Lower lobe of right lung (tissue), 2 donors: ENCODE data around the gene GAS6. TPM values are rescaled to one million over a fixed set of nuclear protein-coding genes. Genes with fewer than 3 reads are reported as not detected.
A peak's percentile ranks its signal among the peaks of the same experiment; 100 is the strongest.

Experiments used
- ATAC-seq, 2 donors: fragments of 200-7000 bp; cut with Tn5 transposase; one replicate each; pipeline ENCODE4 v1.9.1; 2020 to 2022; ENCODE audit warnings: mild to moderate bottlenecking in 2 of 2, moderate library complexity in 2 of 2
- DNase-seq: peaks from one replicate; pipeline ENCODE4 v3.0.0-alpha.2; 2020
- H3K27ac ChIP-seq: fragments of 200-600 bp; one replicate; pipeline ENCODE4 v1.8.0; 2022
- H3K27me3 ChIP-seq: fragments of 200-600 bp; one replicate; pipeline ENCODE4 v1.8.0; 2022; ENCODE audit warnings: low read depth
- H3K36me3 ChIP-seq: fragments of 200-600 bp; one replicate; pipeline ENCODE4 v1.8.0; 2022; ENCODE audit warnings: mild to moderate bottlenecking
- H3K4me1 ChIP-seq: fragments of 200-600 bp; one replicate; pipeline ENCODE4 v1.8.0; 2022
- H3K4me3 ChIP-seq: fragments of 200-600 bp; one replicate; pipeline ENCODE4 v1.8.0; 2022; ENCODE audit warnings: mild to moderate bottlenecking
- H3K9me3 ChIP-seq: fragments of 200-600 bp; one replicate; pipeline ENCODE4 v1.8.0; 2022
- CTCF ChIP-seq: fragments of 200-600 bp; IDR thresholded peaks from one replicate; pipeline ENCODE4 v1.8.0; 2022; ENCODE audit warnings: antibody characterized with exemption, mild to moderate bottlenecking
- intact Hi-C: fragments of 100-400 bp; cut with DNase I; formaldehyde crosslinking; loops from one replicate; pipeline ENCODE4 v1.11.0; 2022
- total RNA-seq: library from RNA; stranded (reverse); fragmentation: NEBNext Ultra II Directional; extraction: Animal tissue kit (Norgen Biotek cat#: 25700); gene quantifications from one replicate; pipeline ENCODE4 v1.2.1, GENCODE V29; 2021
- donor health status: DM: no; HTN: yes; CAD: no; lungs with severe emphysema.

GAS6 gene
- total RNA-seq, 1 donor from 2014 or later: 111 TPM

GRCh38 chr13:113821847-113822246 lies 42.0 kb downstream of the GAS6 start:
- Histone ChIP-seq H3K27ac (peak overlapping the region; percentile 67), H3K4me1 (peaks cover 46% of the 10 kb centered on the region), H3K9me3 (no peaks in the 10 kb centered on the region), H3K27me3 (no peaks in the 10 kb centered on the region), H3K36me3 (peaks cover 37% of the 10 kb centered on the region), H3K4me3 (no peak overlapping the region)
- TF ChIP-seq CTCF: no peak
- intact Hi-C loops: no loop called here
- no peak for DNase-seq
- ATAC-seq: no peak

DNA sequence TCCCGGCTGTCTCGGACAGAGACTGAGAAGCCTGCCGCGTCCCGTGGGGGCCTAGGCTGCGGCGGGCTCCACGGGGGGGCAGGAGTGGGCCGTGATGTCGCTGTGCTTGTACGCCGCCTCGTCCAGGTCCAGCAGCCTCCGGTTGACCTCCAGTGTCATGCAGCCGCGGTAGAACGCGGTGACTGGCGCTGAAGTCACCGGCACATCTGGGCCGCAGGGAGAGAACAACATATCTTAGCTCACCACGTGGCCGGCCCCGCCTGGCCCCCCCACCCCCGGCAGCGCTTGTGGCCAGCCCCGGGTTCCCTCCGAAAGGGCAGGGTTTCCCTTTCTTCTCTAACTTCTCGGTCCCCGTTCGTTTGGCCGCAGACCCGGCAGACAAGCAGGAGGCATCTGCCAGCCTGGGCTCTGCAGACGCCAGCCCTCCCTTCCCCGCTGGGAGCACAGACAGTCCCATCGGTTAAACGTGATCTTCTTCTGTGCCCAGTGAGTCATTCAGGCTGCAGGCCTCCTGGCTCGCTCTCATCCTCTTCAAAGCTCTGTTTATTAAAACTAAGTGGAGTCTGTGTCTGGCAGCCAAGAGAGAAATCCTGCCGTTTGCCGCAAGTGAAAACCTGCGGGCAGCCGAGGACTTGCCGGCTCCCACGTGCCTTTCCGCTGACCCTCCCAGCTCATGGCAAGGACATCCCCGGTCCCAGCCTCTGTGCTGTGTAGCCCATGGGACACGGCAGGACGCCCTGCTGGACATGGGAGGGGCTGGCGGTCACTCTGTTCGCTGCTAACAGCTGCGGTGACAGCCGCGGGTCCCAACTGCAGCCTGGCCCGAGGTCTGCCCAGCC lies 42.8 kb downstream of the GAS6 start:
- H3K36me3 ChIP-seq: peaks cover 34% of the 10 kb centered on the region
- intact Hi-C loops: no loop called here
- peak; percentile 8 for TF ChIP-seq CTCF
- peaks cover 54% of the 10 kb centered on the region for H3K4me1 ChIP-seq
- peak overlapping the region; percentile 67 for H3K27ac ChIP-seq
- H3K9me3 ChIP-seq: no peaks in the 10 kb centered on the region
- H3K27me3 ChIP-seq: no peaks in the 10 kb centered on the region
- peak overlapping the region; percentile 25 for H3K4me3 ChIP-seq
- DNase-seq: no peak
- ATAC-seq: peak; percentile 40 to 46

- peak overlapping the region; percentile 67 for H3K27ac ChIP-seq
- peaks cover 28% of the 10 kb centered on the region for H3K36me3 ChIP-seq
Measured at GRCh38 chr13:113819731-113820715, 43.9 kb downstream of the GAS6 start.

DNA sequence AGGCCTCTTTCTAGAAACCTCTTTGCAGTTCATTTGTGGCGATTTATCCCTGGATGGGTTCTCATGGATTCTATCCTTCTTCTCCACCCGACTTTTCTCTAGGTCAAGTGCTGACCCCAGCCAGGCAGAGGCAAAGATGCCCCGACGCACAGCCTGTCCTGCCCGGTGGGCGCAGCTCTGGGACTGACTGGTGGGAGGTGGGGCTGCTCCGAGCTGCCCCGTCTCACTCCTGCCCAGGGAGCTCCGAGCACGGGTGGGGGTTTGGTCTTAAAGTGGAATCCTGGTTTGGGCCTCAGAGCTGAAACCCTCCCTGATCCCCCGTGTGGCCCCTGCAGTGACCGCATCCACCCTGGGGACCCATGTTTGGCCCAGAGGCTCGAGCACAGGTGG lies 44.5 kb downstream of the GAS6 start:
- Histone ChIP-seq H3K9me3 (no peaks in the 10 kb centered on the region), H3K4me3 (no peak overlapping the region), H3K27me3 (no peaks in the 10 kb centered on the region), H3K36me3 (peaks cover 28% of the 10 kb centered on the region), H3K4me1 (peaks cover 63% of the 10 kb centered on the region), H3K27ac (peak overlapping the region; percentile 6)
- DNase-seq (no peak), ATAC-seq (no peak)
- TF ChIP-seq CTCF: no peak
- intact Hi-C loops: no loop called here

More at GRCh38 chr13:113819731-113820715, 43.9 kb downstream of the GAS6 start:
- H3K4me3 ChIP-seq: peak overlapping the region; percentile 25
- TF ChIP-seq CTCF: no peak
- no peak for ATAC-seq
- no peaks in the 10 kb centered on the region for H3K9me3 ChIP-seq
- no peaks in the 10 kb centered on the region for H3K27me3 ChIP-seq
- intact Hi-C loops: no loop called here
- peaks cover 59% of the 10 kb centered on the region for H3K4me1 ChIP-seq
- no peak for DNase-seq

- ATAC-seq (no peak), DNase-seq (no peak)
- H3K27me3 ChIP-seq: no peaks in the 10 kb centered on the region
- no peak overlapping the region for H3K4me3 ChIP-seq
- H3K27ac ChIP-seq: peak overlapping the region; percentile 64
- H3K4me1 ChIP-seq: peaks cover 69% of the 10 kb centered on the region
- no peak for TF ChIP-seq CTCF
- peaks cover 28% of the 10 kb centered on the region for H3K36me3 ChIP-seq
- intact Hi-C loops: no loop called here
- no peaks in the 10 kb centered on the region for H3K9me3 ChIP-seq
Measured at GRCh38 chr13:113818700-113819295, 45.1 kb downstream of the GAS6 start.
